Measurements from ENCODE around the gene PPARGC1A. TPM values are rescaled to one million over a fixed set of nuclear protein-coding genes. Genes with fewer than 3 reads are reported as not detected.

PPARGC1A gene
- total and polyA plus RNA-seq, 2 experiments from 2014 or later: 0.76 to 3.3 TPM

- TF ChIP-seq ETS1 (IDR thresholded peaks at IDR 0.05): no peak
- no peak for TF ChIP-seq ZNF114 (CRISPR knock-in tag; IDR thresholded peaks at IDR 0.05)
These were observed 51.7 kb downstream of the PPARGC1A start (continued) for GRCh38 chr4:23838131-23838530.

- H3K4me3 ChIP-seq: no peak overlapping the region
- H3K4me1 ChIP-seq (ENCODE audit: insufficient read depth): no peaks in the 10 kb centered on the region
- no peak overlapping the region for H3K4me3 Mint-ChIP-seq
- H3K36me3 Mint-ChIP-seq (ENCODE audit: low read depth): no peaks in the 10 kb centered on the region
- H3K4me1 Mint-ChIP-seq: no peaks in the 10 kb centered on the region
- no peak overlapping the region for H3K27ac ChIP-seq (ENCODE audit: low read depth)
- no peak overlapping the region for H3K27ac Mint-ChIP-seq
- H4K20me1 ChIP-seq (replicated peaks; ENCODE audit: insufficient read depth): no peaks in the 10 kb centered on the region
- H3K4me2 ChIP-seq: no peak overlapping the region
- H3K79me2 ChIP-seq (replicated peaks; ENCODE audit: insufficient read depth): no peaks in the 10 kb centered on the region
- H3K27me3 ChIP-seq (ENCODE audit: insufficient read depth): no peaks in the 10 kb centered on the region
- H2AFZ ChIP-seq: no peak overlapping the region
- 0 out of 2 replicates have a peak, but pooled peaks cover 4% of the 10 kb centered on the region for H3K9me2 ChIP-seq (ENCODE audit: insufficient read depth)
- no peaks in the 10 kb centered on the region for H3F3A ChIP-seq (replicated peaks; ENCODE audit: low read depth)
- no peaks in the 10 kb centered on the region for H3K36me3 ChIP-seq (ENCODE audit: insufficient read depth)
- no peaks in the 10 kb centered on the region for H3K27me3 Mint-ChIP-seq (ENCODE audit: insufficient read depth, low read depth, poor library complexity)
- no peak for ATAC-seq
- TF ChIP-seq NANOG (IDR thresholded peaks at IDR 0.05; ENCODE audit: borderline replicate concordance): no peak
- TF ChIP-seq ETS1 (IDR thresholded peaks at IDR 0.05): no peak
- no peak for TF ChIP-seq POLR2AphosphoS5 (IDR thresholded peaks at IDR 0.05; ENCODE audit: low read depth)
- TF ChIP-seq CTCF (conservative IDR thresholded peaks at IDR 0.05; ENCODE audit: low read depth in 2 of 2): no peak
- no peak for DNase-seq (ENCODE audit: low spot score)
- no peaks in the 10 kb centered on the region for H3K9me3 Mint-ChIP-seq
These were observed 52.5 kb downstream of the PPARGC1A start for GRCh38 chr4:23837371-23837770.

- Histone ChIP-seq H3K4me3 (no peak overlapping the region), H3K27me3 (ENCODE audit: insufficient read depth) (no peaks in the 10 kb centered on the region), H3K4me1 (ENCODE audit: insufficient read depth) (no peaks in the 10 kb centered on the region), H3K79me2 (replicated peaks; ENCODE audit: insufficient read depth) (no peaks in the 10 kb centered on the region), H4K20me1 (replicated peaks; ENCODE audit: insufficient read depth) (no peaks in the 10 kb centered on the region), H3K9me2 (ENCODE audit: insufficient read depth) (0 out of 2 replicates have a peak, but pooled peaks cover 4% of the 10 kb centered on the region), H3K27ac (ENCODE audit: low read depth) (no peak overlapping the region), H3K4me2 (no peak overlapping the region), H3F3A (replicated peaks; ENCODE audit: low read depth) (no peaks in the 10 kb centered on the region), H3K36me3 (ENCODE audit: insufficient read depth) (no peaks in the 10 kb centered on the region), H2AFZ (peak overlapping the region; percentile 56; the same call in 1 of the 2 replicates)
- no peaks in the 10 kb centered on the region for H3K9me3 Mint-ChIP-seq
- H3K4me1 Mint-ChIP-seq: no peaks in the 10 kb centered on the region
- H3K27me3 Mint-ChIP-seq (ENCODE audit: insufficient read depth, low read depth, poor library complexity): no peaks in the 10 kb centered on the region
- no peaks in the 10 kb centered on the region for H3K36me3 Mint-ChIP-seq (ENCODE audit: low read depth)
- H3K27ac Mint-ChIP-seq: 0 out of 2 replicates have a peak overlapping the region, but pooled peaks have one; percentile 36
- ATAC-seq (no peak), DNase-seq (ENCODE audit: low spot score) (no peak)
- no peak overlapping the region for H3K4me3 Mint-ChIP-seq
- TF ChIP-seq EZH2phosphoT487 (IDR thresholded peaks at IDR 0.05; ENCODE audit: unreplicated experiment) (no peak), ZNF331 (CRISPR knock-in tag; IDR thresholded peaks at IDR 0.05; ENCODE audit: low read depth) (no peak), REST (IDR thresholded peaks at IDR 0.05; ENCODE audit: unreplicated experiment) (no peak), CREB1 (CRISPR knock-in tag; IDR thresholded peaks at IDR 0.05; ENCODE audit: low read depth) (no peak), STAT1 (IDR thresholded peaks at IDR 0.05; ENCODE audit: unreplicated experiment) (no peak), CTCF (conservative IDR thresholded peaks at IDR 0.05; ENCODE audit: low read depth in 2 of 2) (no peak), ZNF114 (CRISPR knock-in tag; IDR thresholded peaks at IDR 0.05) (no peak), POLR2AphosphoS5 (IDR thresholded peaks at IDR 0.05; ENCODE audit: low read depth) (no peak), EZH2 (IDR thresholded peaks at IDR 0.05; ENCODE audit: low read depth, unreplicated experiment) (no peak)
These were observed 53.9 kb downstream of the PPARGC1A start for GRCh38 chr4:23835774-23836478.
